ENCODE measurements around the gene GK. TPM values are rescaled to one million over a fixed set of nuclear protein-coding genes. Genes with fewer than 3 reads are reported as not detected.
"Not testable (repeated sequence)": the region's sequence is repeated elsewhere in the genome, so short reads cannot be mapped to it uniquely, and the experiment has no call there.

Gene GK
- total RNA-seq, 1 donor from 2014 or later, result 12.3 TPM

GRCh38 chrX:30665471-30665870 is 12.2 kb downstream of the GK start:
- intact Hi-C loops (cut with micrococcal nuclease), result no loop called here
- no peaks in the 10 kb centered on the region for H3K27me3 ChIP-seq (ENCODE audit: low read depth)
- no peak overlapping the region for H3K4me3 ChIP-seq
- H3K9me3 ChIP-seq (replicated peaks), result no peaks in the 10 kb centered on the region
- H3K27ac ChIP-seq (replicated peaks), result no peak overlapping the region
- DNase-seq, result no peak
- H3K4me1 ChIP-seq, result peaks cover 4% of the 10 kb centered on the region
- H3K36me3 ChIP-seq, result no peaks in the 10 kb centered on the region
- no peak for TF ChIP-seq CTCF (IDR thresholded peaks at IDR 0.05; ENCODE audit: borderline replicate concordance)

GRCh38 chrX:30666094-30666493 is 12.9 kb downstream of the GK start:
- Histone ChIP-seq H3K36me3 (no peaks in the 10 kb centered on the region), H3K4me1 (peaks cover 4% of the 10 kb centered on the region), H3K27me3 (ENCODE audit: low read depth) (no peaks in the 10 kb centered on the region), H3K27ac (replicated peaks) (no peak overlapping the region), H3K4me3 (no peak overlapping the region), H3K9me3 (replicated peaks) (no peaks in the 10 kb centered on the region)
- no peak for DNase-seq
- intact Hi-C loops (cut with micrococcal nuclease), result no loop called here
- TF ChIP-seq CTCF (IDR thresholded peaks at IDR 0.05; ENCODE audit: borderline replicate concordance), result no peak

DNA sequence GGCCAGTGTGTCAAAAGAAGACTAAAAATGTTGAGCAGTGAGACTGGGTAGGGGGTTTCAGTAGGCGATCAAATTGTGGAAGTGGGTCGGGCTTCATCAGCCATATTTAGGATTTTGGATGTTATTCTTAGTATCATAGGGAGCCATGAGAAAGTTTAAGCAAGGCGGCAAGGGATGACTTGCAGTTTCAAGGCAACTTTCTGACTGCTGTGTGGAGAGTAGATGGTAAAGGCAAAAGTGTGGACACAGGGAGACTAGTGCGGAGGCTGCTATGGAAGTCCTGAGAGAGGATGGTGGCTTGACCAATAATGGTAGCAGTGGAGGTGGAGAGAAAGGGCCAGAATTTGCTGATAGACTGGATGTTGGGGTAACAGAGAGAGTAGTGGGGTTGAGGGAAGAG is 15.4 kb downstream of the GK start:
- H3K36me3 ChIP-seq, result no peaks in the 10 kb centered on the region
- H3K4me1 ChIP-seq, result peaks cover 4% of the 10 kb centered on the region
- H3K9me3 ChIP-seq (replicated peaks), result no peaks in the 10 kb centered on the region
- no peak overlapping the region for H3K27ac ChIP-seq (replicated peaks)
- no peak overlapping the region for H3K4me3 ChIP-seq
- no peak for TF ChIP-seq CTCF (IDR thresholded peaks at IDR 0.05; ENCODE audit: borderline replicate concordance)
- no peaks in the 10 kb centered on the region for H3K27me3 ChIP-seq (ENCODE audit: low read depth)
- intact Hi-C loops (cut with micrococcal nuclease), result no loop called here
- no peak for DNase-seq

DNA sequence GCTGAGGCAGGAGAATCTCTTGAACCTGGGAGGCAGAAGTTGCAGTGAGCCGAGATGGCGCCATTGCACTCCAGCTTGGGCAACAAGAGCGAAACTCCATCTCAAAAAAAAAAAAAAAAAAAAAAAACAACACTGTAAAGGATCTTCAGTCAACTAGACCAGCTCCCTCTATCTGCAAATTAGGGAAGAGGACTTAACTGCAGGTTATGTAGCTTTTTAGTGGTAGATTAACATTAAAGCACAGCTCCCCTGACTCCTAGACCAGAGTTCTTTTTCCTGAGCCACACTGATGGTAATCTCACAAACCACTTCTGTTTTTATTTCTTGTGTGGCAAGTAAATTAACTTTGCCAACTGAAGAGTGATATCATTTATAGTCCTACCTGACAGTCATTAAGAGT is 18.0 kb downstream of the GK start:
- H3K4me3 ChIP-seq; H3K4me1 ChIP-seq; H3K9me3 ChIP-seq (replicated peaks); H3K36me3 ChIP-seq; H3K27ac ChIP-seq (replicated peaks); intact Hi-C loops (cut with micrococcal nuclease); DNase-seq; H3K27me3 ChIP-seq (ENCODE audit: low read depth): not testable (repeated sequence)

DNA sequence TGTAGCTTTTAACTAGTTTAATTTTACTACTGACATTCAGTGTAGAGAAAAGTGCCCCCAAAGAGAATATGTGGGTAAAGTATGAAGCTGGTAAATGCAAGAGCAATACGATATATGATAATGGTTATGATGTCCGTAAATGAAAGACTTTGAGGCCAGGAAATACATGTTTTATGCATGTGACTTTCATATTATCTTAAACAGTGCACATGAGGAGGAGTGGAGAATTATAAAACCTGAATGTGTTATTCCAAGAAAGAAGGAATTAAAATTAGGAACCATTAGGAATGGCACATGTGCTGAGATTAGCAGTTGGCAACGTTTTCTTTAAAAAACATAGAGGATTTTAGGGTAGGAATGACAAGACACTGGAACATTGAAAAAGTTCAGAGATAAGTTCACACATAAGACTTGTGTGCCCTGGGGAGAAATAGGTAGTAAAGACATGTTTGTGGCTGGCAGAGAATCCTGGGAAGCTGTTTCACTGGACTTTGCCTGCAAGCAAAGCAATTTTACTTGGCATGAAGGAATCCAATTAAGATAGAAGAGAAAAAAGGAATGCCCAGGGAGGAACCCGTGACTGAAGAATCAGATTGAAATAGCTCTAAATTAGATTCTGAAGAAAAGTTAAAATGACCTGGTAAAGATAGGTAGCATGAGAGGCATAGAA is 20.0 kb downstream of the GK start:
- no peak overlapping the region for H3K4me3 ChIP-seq
- no peaks in the 10 kb centered on the region for H3K9me3 ChIP-seq (replicated peaks)
- no peak overlapping the region for H3K27ac ChIP-seq (replicated peaks)
- H3K4me1 ChIP-seq, result no peaks in the 10 kb centered on the region
- no peak for DNase-seq
- intact Hi-C loops (cut with micrococcal nuclease), result no loop called here
- H3K36me3 ChIP-seq, result no peaks in the 10 kb centered on the region
- TF ChIP-seq CTCF (IDR thresholded peaks at IDR 0.05; ENCODE audit: borderline replicate concordance), result no peak
- no peaks in the 10 kb centered on the region for H3K27me3 ChIP-seq (ENCODE audit: low read depth)

- no peak overlapping the region for H3K27ac ChIP-seq (replicated peaks)
- intact Hi-C loops (cut with micrococcal nuclease), result no loop called here
- no peak overlapping the region for H3K4me3 ChIP-seq
- H3K9me3 ChIP-seq (replicated peaks), result no peaks in the 10 kb centered on the region
- no peak for DNase-seq
- no peaks in the 10 kb centered on the region for H3K36me3 ChIP-seq
- TF ChIP-seq CTCF (IDR thresholded peaks at IDR 0.05; ENCODE audit: borderline replicate concordance), result no peak
- no peaks in the 10 kb centered on the region for H3K4me1 ChIP-seq
- no peaks in the 10 kb centered on the region for H3K27me3 ChIP-seq (ENCODE audit: low read depth)
These were observed 20.8 kb downstream of the GK start for GRCh38 chrX:30673884-30674598.
